WTC11 (cell line): ENCODE data around the gene OTUB1. TPM values are rescaled to one million over a fixed set of nuclear protein-coding genes. Genes with fewer than 3 reads are reported as not detected.

Experiments
- ATAC-seq: fragments of 200-7000 bp; cut with Tn5 transposase; 2 replicates; pipeline ENCODE4 v1.10.0; 2021; ENCODE audit warnings: mild to moderate bottlenecking, moderate library complexity
- CTCF ChIA-PET: fragments of 300-600 bp; sonication (Branson Sonifier 250); formaldehyde crosslinking; loops from one replicate; lab custom pipeline; 2021; ENCODE audit warnings: antibody characterized with exemption; lab: Charles Lee
- POLR2A ChIA-PET: fragments of 350-600 bp; sonication (Branson Sonifier 250); formaldehyde crosslinking; loops from one replicate; lab custom pipeline; 2021; ENCODE audit warnings: antibody characterized with exemption; lab: Charles Lee
- DNase-seq: peaks from one replicate; pipeline ENCODE4 v3.0.0; 2021; ENCODE audit warnings: low spot score
- H3K27ac Mint-ChIP-seq: 2 replicates; pipeline ENCODE4 v1.8.0; 2021; ENCODE audit warnings: mixed read lengths
- H3K27me3 Mint-ChIP-seq: 2 replicates; pipeline ENCODE4 v1.8.0; 2021; ENCODE audit warnings: low read depth, mild to moderate bottlenecking, moderate library complexity, mixed read lengths
- H3K36me3 Mint-ChIP-seq: 2 replicates; pipeline ENCODE4 v1.8.0; 2021; ENCODE audit warnings: mixed read lengths
- H3K4me1 Mint-ChIP-seq: 2 replicates; pipeline ENCODE4 v1.8.0; 2022; ENCODE audit warnings: mixed read lengths
- H3K4me3 Mint-ChIP-seq: 2 replicates; pipeline ENCODE4 v1.8.0; 2021; ENCODE audit warnings: mild to moderate bottlenecking, moderate library complexity, mixed read lengths
- H3K9me3 Mint-ChIP-seq: 2 replicates; pipeline ENCODE4 v1.8.0; 2021; ENCODE audit warnings: mixed read lengths
- ATF2 ChIP-seq: sonication (generic); formaldehyde crosslinking; IDR thresholded peaks from 2 replicates; pipeline ENCODE4 v1.8.1; 2022; ENCODE audit warnings: low read depth, missing genetic modification reagents, borderline replicate concordance
- ATF6 ChIP-seq: sonication (generic); formaldehyde crosslinking; IDR thresholded peaks from 2 replicates; pipeline ENCODE4 v1.8.1; 2023; ENCODE audit warnings: mild to moderate bottlenecking, missing genetic modification reagents
- ELF4 ChIP-seq: sonication (generic); formaldehyde crosslinking; IDR thresholded peaks from 2 replicates; pipeline ENCODE4 v1.8.1; 2022; ENCODE audit warnings: low read depth, mild to moderate bottlenecking, moderate library complexity, missing genetic modification reagents
- ETV6 ChIP-seq: sonication (generic); formaldehyde crosslinking; IDR thresholded peaks from 2 replicates; pipeline ENCODE4 v1.8.1; 2022; ENCODE audit warnings: mild to moderate bottlenecking, missing genetic modification reagents
- FOXJ3 ChIP-seq: sonication (generic); formaldehyde crosslinking; IDR thresholded peaks from 2 replicates; pipeline ENCODE4 v1.9.0; 2021; ENCODE audit warnings: missing genetic modification reagents, mild to moderate bottlenecking, borderline replicate concordance
- FOXP1 ChIP-seq: sonication (generic); formaldehyde crosslinking; IDR thresholded peaks from 2 replicates; pipeline ENCODE4 v1.8.0; 2022; ENCODE audit warnings: missing genetic modification reagents, mild to moderate bottlenecking, moderate library complexity, borderline replicate concordance
- FOXP4 ChIP-seq: sonication (generic); formaldehyde crosslinking; IDR thresholded peaks from 2 replicates; pipeline ENCODE4 v1.8.0; 2022; ENCODE audit warnings: mild to moderate bottlenecking, missing genetic modification reagents
- GRHL2 ChIP-seq: fragments of 250-450 bp; sonication (Bioruptor Pico); IDR thresholded peaks from 2 replicates; pipeline ENCODE4 v1.8.0; 2022; ENCODE audit warnings: mild to moderate bottlenecking, moderate library complexity; ENCODE audit not compliant: insufficient replicate concordance, severe bottlenecking
- IRF1 ChIP-seq: sonication (generic); formaldehyde crosslinking; IDR thresholded peaks from 2 replicates; pipeline ENCODE4 v1.8.0; 2023; ENCODE audit warnings: missing genetic modification reagents
- KAT7 ChIP-seq: sonication (generic); formaldehyde crosslinking; IDR thresholded peaks from 2 replicates; pipeline ENCODE4 v1.8.1; 2023; ENCODE audit warnings: missing genetic modification reagents, mild to moderate bottlenecking, borderline replicate concordance
- NFE2L1 ChIP-seq: sonication (generic); formaldehyde crosslinking; IDR thresholded peaks from 2 replicates; pipeline ENCODE4 v1.8.1; 2023; ENCODE audit warnings: missing genetic modification reagents
- NFYB ChIP-seq: sonication (generic); formaldehyde crosslinking; conservative IDR thresholded peaks from 2 replicates; pipeline ENCODE4 v1.8.0; 2022; ENCODE audit warnings: low read depth, missing genetic modification reagents
- RELA ChIP-seq: sonication (generic); formaldehyde crosslinking; IDR thresholded peaks from 2 replicates; pipeline ENCODE4 v1.8.1; 2022; ENCODE audit warnings: missing genetic modification reagents, mild to moderate bottlenecking, borderline replicate concordance
- SP1 ChIP-seq: sonication (generic); formaldehyde crosslinking; conservative IDR thresholded peaks from 2 replicates; pipeline ENCODE4 v1.8.1; 2022; ENCODE audit warnings: missing genetic modification reagents
- TEAD1 ChIP-seq: sonication (generic); formaldehyde crosslinking; IDR thresholded peaks from 2 replicates; pipeline ENCODE4 v1.8.0; 2022; ENCODE audit warnings: mild to moderate bottlenecking, missing genetic modification reagents
- USF1 ChIP-seq: sonication (generic); formaldehyde crosslinking; IDR thresholded peaks from 2 replicates; pipeline ENCODE4 v1.8.0; 2022; ENCODE audit warnings: mild to moderate bottlenecking, missing genetic modification reagents
- ZNF121 ChIP-seq: sonication (generic); formaldehyde crosslinking; IDR thresholded peaks from 2 replicates; pipeline ENCODE4 v1.8.0; 2023; ENCODE audit warnings: missing genetic modification reagents
- ZNF263 ChIP-seq: sonication (generic); formaldehyde crosslinking; IDR thresholded peaks from 2 replicates; pipeline ENCODE4 v1.8.1; 2022; ENCODE audit warnings: low read depth, mild to moderate bottlenecking, moderate library complexity, missing genetic modification reagents
- ZNF317 ChIP-seq: sonication (generic); formaldehyde crosslinking; IDR thresholded peaks from 2 replicates; pipeline ENCODE4 v1.8.1; 2023; ENCODE audit warnings: low read depth, mild to moderate bottlenecking, moderate library complexity, missing genetic modification reagents, borderline replicate concordance
- ZNF396 ChIP-seq: fragments of 250-450 bp; sonication (Bioruptor Pico); IDR thresholded peaks from 2 replicates; pipeline ENCODE4 v1.8.0; 2021; ENCODE audit warnings: mild to moderate bottlenecking, moderate library complexity, borderline replicate concordance
- ZNF425 ChIP-seq: fragments of 250-450 bp; sonication (Bioruptor Pico); conservative IDR thresholded peaks from 2 replicates; pipeline ENCODE4 v1.9.0; 2021; ENCODE audit warnings: mild to moderate bottlenecking
- total RNA-seq: library from RNA; stranded (reverse); gene quantifications from 3 replicates; pipeline ENCODE4 v1.2.3, GENCODE V29; 2021

The OTUB1 gene
- total RNA-seq, 1 experiment from 2014 or later: 112 TPM

- peaks cover 62% of the 10 kb centered on the region for H3K27me3 Mint-ChIP-seq
- H3K27ac Mint-ChIP-seq: no peak overlapping the region
Measured at GRCh38 chr11:64027651-64028397, 41.6 kb downstream of the OTUB1 start.

GRCh38 chr11:64028398-64029115, 42.3 kb downstream of the OTUB1 start:
- Mint-ChIP-seq H3K36me3 (no peaks in the 10 kb centered on the region), H3K27me3 (peaks cover 69% of the 10 kb centered on the region), H3K27ac (no peak overlapping the region), H3K4me1 (peaks cover 53% of the 10 kb centered on the region), H3K9me3 (no peaks in the 10 kb centered on the region), H3K4me3 (no peak overlapping the region)
- TF ChIP-seq ZNF263 (CRISPR knock-in tag) (peak; percentile 99), NFE2L1 (no peak), GRHL2 (CRISPR knock-in tag) (no peak), ATF2 (CRISPR knock-in tag) (no peak), ETV6 (CRISPR knock-in tag) (0 out of 2 replicates have a peak, but pooled peaks have one; percentile 27), ATF6 (CRISPR knock-in tag) (no peak), RELA (CRISPR knock-in tag) (peak; percentile 51; the same call in 1 of the 2 replicates), KAT7 (CRISPR knock-in tag) (no peak), USF1 (CRISPR knock-in tag) (no peak), ZNF425 (no peak), FOXP1 (CRISPR knock-in tag) (peak; percentile 24; the same call in 1 of the 2 replicates), ZNF121 (0 out of 2 replicates have a peak, but pooled peaks have one; percentile 46), SP1 (peak; percentile 53; the same call in 1 of the 2 replicates), FOXJ3 (CRISPR knock-in tag) (no peak), TEAD1 (CRISPR knock-in tag) (no peak), ZNF396 (no peak), NFYB (no peak), FOXP4 (0 out of 2 replicates have a peak, but pooled peaks have one; percentile 10), ZNF317 (no peak), ELF4 (CRISPR knock-in tag) (no peak; the same call in 1 of the 2 replicates)
- POLR2A ChIA-PET: interaction anchor here (0.6 to 1.6 kb wide), 5 partner anchors 28 to 173 kb away, joined by 4 to 8 read pairs (median 6); no protein-coding TSS in a partner anchor
- CTCF ChIA-PET: interaction anchor here (0.6 to 3.4 kb wide), 13 partner anchors 9 to 1034 kb away, joined by 3 to 37 read pairs (median 4); no protein-coding TSS in a partner anchor
- peak; percentile 70 for ATAC-seq
- DNase-seq: peak; percentile 87

More at GRCh38 chr11:64027651-64028397, 41.6 kb downstream of the OTUB1 start:
- no peaks in the 10 kb centered on the region for H3K36me3 Mint-ChIP-seq
- no peaks in the 10 kb centered on the region for H3K9me3 Mint-ChIP-seq
- H3K4me3 Mint-ChIP-seq: no peak overlapping the region
- TF ChIP-seq ZNF121 (no peak), IRF1 (no peak)
- peaks cover 58% of the 10 kb centered on the region for H3K4me1 Mint-ChIP-seq
- peak; percentile 4 for ATAC-seq
- ChIA-PET POLR2A (interaction anchor here (0.6 to 1.6 kb wide), 5 partner anchors 27 to 172 kb away, joined by 3 to 8 read pairs (median 4); no protein-coding TSS in a partner anchor), CTCF (interaction anchor here (0.8 to 3.4 kb wide), 12 partner anchors 8 to 121 kb away, joined by 3 to 37 read pairs (median 4); no protein-coding TSS in a partner anchor)
- no peak for DNase-seq
